GM18907 (cell line): ENCODE measurements around the gene PLAGL1.
"Not testable (repeated sequence)": the region's sequence is repeated elsewhere in the genome, so short reads cannot be mapped to it uniquely, and the experiment has no call there.

Source experiments
- ATAC-seq: cut with Tn5 transposase; IDR thresholded peaks from one replicate; pipeline ENCODE4 v1.9.1; 2021; ENCODE audit warnings: mild to moderate bottlenecking, moderate library complexity; ENCODE audit not compliant: unreplicated experiment

The PLAGL1 gene

GRCh38 chr6:144009628-144010027, 1.6 kb upstream of the PLAGL1 start:
- ATAC-seq, result not testable (repeated sequence)

- ATAC-seq, result no peak
Observed at GRCh38 chr6:144008846-144009245, 787 bp upstream of the PLAGL1 start.

GRCh38 chr6:144007478-144008119, 460 bp downstream of the PLAGL1 start:
- ATAC-seq, result peak; percentile 39

- no peak for ATAC-seq
Observed at GRCh38 chr6:144006736-144007477, 1.2 kb downstream of the PLAGL1 start.

- no peak for ATAC-seq
Observed at GRCh38 chr6:143999406-143999805, 8.7 kb downstream of the PLAGL1 start.

- ATAC-seq, result no peak
Observed at GRCh38 chr6:143998686-143999085, 9.4 kb downstream of the PLAGL1 start.

GRCh38 chr6:143993965-143994646, 14.0 kb downstream of the PLAGL1 start:
- ATAC-seq, result no peak

GRCh38 chr6:143992285-143992684, 15.8 kb downstream of the PLAGL1 start:
- no peak for ATAC-seq

- ATAC-seq, result no peak
Observed at GRCh38 chr6:143986463-143987065, 21.5 kb downstream of the PLAGL1 start.

GRCh38 chr6:143984666-143985065, 23.4 kb downstream of the PLAGL1 start:
- ATAC-seq, result no peak

GRCh38 chr6:143982968-143983367, 25.1 kb downstream of the PLAGL1 start:
- no peak for ATAC-seq

GRCh38 chr6:143980921-143981320, 27.1 kb downstream of the PLAGL1 start:
- no peak for ATAC-seq

- ATAC-seq, result no peak
Observed at GRCh38 chr6:143976806-143977349, 31.2 kb downstream of the PLAGL1 start.

- no peak for ATAC-seq
Observed at GRCh38 chr6:143974089-143974488, 34.0 kb downstream of the PLAGL1 start.

GRCh38 chr6:143973097-143973966, 34.7 kb downstream of the PLAGL1 start:
- ATAC-seq, result no peak

GRCh38 chr6:143971482-143972205, 36.4 kb downstream of the PLAGL1 start:
- no peak for ATAC-seq

GRCh38 chr6:143970456-143971218, 37.4 kb downstream of the PLAGL1 start:
- no peak for ATAC-seq

- no peak for ATAC-seq
Observed at GRCh38 chr6:143969077-143969476, 39.0 kb downstream of the PLAGL1 start.
